HG03378 (cell line): ENCODE measurements around the gene ADGRD1.
"Not testable (repeated sequence)": the region's sequence is repeated elsewhere in the genome, so short reads cannot be mapped to it uniquely, and the experiment has no call there.

ENCODE experiments used
- ATAC-seq: cut with Tn5 transposase; IDR thresholded peaks from one replicate; pipeline ENCODE4 v1.9.1; 2021; ENCODE audit warnings: mild to moderate bottlenecking, moderate library complexity; ENCODE audit not compliant: unreplicated experiment

ADGRD1 gene

GRCh38 chr12:130937063-130937462 is 16.6 kb upstream of the ADGRD1 start:
- ATAC-seq, result no peak

- ATAC-seq, result not testable (repeated sequence)
Measured at GRCh38 chr12:130937546-130937945, 16.2 kb upstream of the ADGRD1 start.

GRCh38 chr12:130938186-130938585 is 15.5 kb upstream of the ADGRD1 start:
- no peak for ATAC-seq

- ATAC-seq, result no peak
Measured at GRCh38 chr12:130944878-130945277, 8.8 kb upstream of the ADGRD1 start.

GRCh38 chr12:130945786-130946492 is 7.8 kb upstream of the ADGRD1 start:
- no peak for ATAC-seq

GRCh38 chr12:130947028-130947613 is 6.6 kb upstream of the ADGRD1 start:
- no peak for ATAC-seq

GRCh38 chr12:130948136-130948535 is 5.6 kb upstream of the ADGRD1 start:
- ATAC-seq, result no peak

GRCh38 chr12:130948751-130949150 is 5.0 kb upstream of the ADGRD1 start:
- ATAC-seq, result no peak

- ATAC-seq, result no peak
Measured at GRCh38 chr12:130949806-130950205, 3.9 kb upstream of the ADGRD1 start.

- ATAC-seq, result no peak
Measured at GRCh38 chr12:130951636-130952035, 2.1 kb upstream of the ADGRD1 start.

GRCh38 chr12:130952171-130952954 is 1.3 kb upstream of the ADGRD1 start:
- no peak for ATAC-seq

- no peak for ATAC-seq
Measured at GRCh38 chr12:130954544-130954831, 781 bp downstream of the ADGRD1 start.

- ATAC-seq, result no peak
Measured at GRCh38 chr12:130955238-130955816, 1.6 kb downstream of the ADGRD1 start.

- no peak for ATAC-seq
Measured at GRCh38 chr12:130956009-130956408, 2.3 kb downstream of the ADGRD1 start.

- no peak for ATAC-seq
Measured at GRCh38 chr12:130956456-130957303, 3.0 kb downstream of the ADGRD1 start.

- no peak for ATAC-seq
Measured at GRCh38 chr12:130957304-130957621, 3.6 kb downstream of the ADGRD1 start.

GRCh38 chr12:130958557-130959140 is 4.9 kb downstream of the ADGRD1 start:
- ATAC-seq, result no peak

GRCh38 chr12:130959632-130960031 is 5.9 kb downstream of the ADGRD1 start:
- ATAC-seq, result no peak

- ATAC-seq, result no peak
Measured at GRCh38 chr12:130960058-130960457, 6.4 kb downstream of the ADGRD1 start.

GRCh38 chr12:130960787-130961186 is 7.1 kb downstream of the ADGRD1 start:
- no peak for ATAC-seq
